Large intestine (tissue), 3 donors: ENCODE measurements around the gene EPS8. TPM values are rescaled to one million over a fixed set of nuclear protein-coding genes. Genes with fewer than 3 reads are reported as not detected.

Source experiments
- DNase-seq, 2 donors: peaks; one replicate each; pipeline versions ENCODE4 v3.0.0 to v3.0.0-alpha.2; 2013
- H3K27ac ChIP-seq: one replicate; pipeline ENCODE4 v1.5.1; 2013; ENCODE audit warnings: low read length
- H3K27me3 ChIP-seq: 2 replicates; pipeline ENCODE4 v1.6.1; 2013; ENCODE audit warnings: low read length; ENCODE audit not compliant: control insufficient read depth, insufficient read depth
- H3K36me3 ChIP-seq: 2 replicates; pipeline ENCODE4 v1.6.1; 2013; ENCODE audit warnings: low read length; ENCODE audit not compliant: control insufficient read depth, insufficient read depth
- H3K4me1 ChIP-seq: one replicate; pipeline ENCODE4 v1.6.1; 2013; ENCODE audit warnings: low read length; ENCODE audit not compliant: control insufficient read depth, insufficient read depth
- H3K4me3 ChIP-seq: one replicate; pipeline ENCODE4 v1.5.1; 2013; ENCODE audit warnings: low read length
- H3K9me3 ChIP-seq: one replicate; pipeline ENCODE4 v1.6.1; 2013; ENCODE audit warnings: mild to moderate bottlenecking, low read depth, low read length, moderate library complexity; ENCODE audit not compliant: control insufficient read depth
- WGBS: methylation state at CpG from one replicate; pipeline ENCODE4 v1.1.5; 2013; ENCODE audit warnings: low lambda C conversion rate; ENCODE audit not compliant: insufficient coverage; 5-methylcytosine and 5-hydroxymethylcytosine counted together
- polyA plus RNA-seq: library from polyadenylated mRNA; unstranded; fragments of 120-200 nt; gene quantifications from one replicate; pipeline ENCODE4 v1.2.1, GENCODE V29; 2013

The EPS8 gene
- polyA plus RNA-seq, 1 donor, result 61.6 TPM

DNA sequence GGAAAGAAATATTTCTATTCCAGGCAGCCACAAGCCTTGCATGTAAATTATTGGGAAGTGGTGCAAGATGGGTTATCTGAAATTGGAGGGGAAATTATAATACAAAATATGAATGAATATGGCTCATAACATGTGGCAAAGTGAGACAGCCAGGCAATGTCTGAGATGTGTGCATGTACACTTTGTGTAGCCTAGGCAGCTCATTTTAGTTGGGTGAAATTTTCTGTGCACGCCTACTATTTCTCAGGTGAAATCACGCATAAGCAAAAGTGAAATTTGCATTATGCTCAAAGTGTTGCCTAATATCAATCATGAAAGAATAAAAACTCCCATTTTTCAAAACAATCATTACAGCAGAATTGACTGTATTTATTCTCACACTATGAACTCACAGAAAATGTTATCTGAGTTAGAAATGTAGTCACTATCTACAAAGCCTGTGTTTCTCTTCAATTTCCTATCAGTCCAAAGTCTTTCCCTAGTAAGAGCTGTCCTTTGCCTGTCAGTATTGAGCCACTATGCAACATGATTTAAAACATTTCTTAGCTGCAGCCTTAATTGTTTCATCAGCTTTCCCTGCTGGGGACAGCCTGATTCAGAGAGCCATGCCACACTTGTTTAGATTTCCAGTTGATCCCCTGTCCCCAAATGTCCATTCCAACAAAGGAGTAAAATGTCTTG is 80.7 kb downstream of the EPS8 start:
- Histone ChIP-seq H3K27me3 (no peaks in the 10 kb centered on the region), H3K4me3 (no peak overlapping the region), H3K36me3 (no peaks in the 10 kb centered on the region), H3K9me3 (no peaks in the 10 kb centered on the region), H3K27ac (peak overlapping the region; percentile 60), H3K4me1 (peaks cover 47% of the 10 kb centered on the region)
- DNase-seq, result peak; percentile 34 to 69
- WGBS, result no CpG with 5 or more reads among the region's 2 CpGs

- peaks cover 41% of the 10 kb centered on the region for H3K4me1 ChIP-seq
- H3K36me3 ChIP-seq, result no peaks in the 10 kb centered on the region
- H3K4me3 ChIP-seq, result no peak overlapping the region
- WGBS, result no CpG with 5 or more reads among the region's 6 CpGs
- H3K9me3 ChIP-seq, result no peaks in the 10 kb centered on the region
- DNase-seq, result no peak
- H3K27me3 ChIP-seq, result no peaks in the 10 kb centered on the region
- H3K27ac ChIP-seq, result peak overlapping the region; percentile 60
Measured at GRCh38 chr12:15707516-15708199, 81.5 kb downstream of the EPS8 start.

GRCh38 chr12:15706010-15706676 is 83.0 kb downstream of the EPS8 start:
- peak; percentile 40 to 67 for DNase-seq
- 60% methylated on average over 2 of the region's 4 CpGs for WGBS
- H3K9me3 ChIP-seq, result no peaks in the 10 kb centered on the region
- no peak overlapping the region for H3K4me3 ChIP-seq
- peak overlapping the region; percentile 9 for H3K27ac ChIP-seq
- no peaks in the 10 kb centered on the region for H3K36me3 ChIP-seq
- H3K27me3 ChIP-seq, result no peaks in the 10 kb centered on the region
- H3K4me1 ChIP-seq, result peaks cover 41% of the 10 kb centered on the region

GRCh38 chr12:15705606-15706005 is 83.6 kb downstream of the EPS8 start:
- DNase-seq, result no peak
- Histone ChIP-seq H3K36me3 (no peaks in the 10 kb centered on the region), H3K4me1 (peaks cover 45% of the 10 kb centered on the region), H3K27ac (peak overlapping the region; percentile 9), H3K27me3 (no peaks in the 10 kb centered on the region), H3K9me3 (no peaks in the 10 kb centered on the region), H3K4me3 (no peak overlapping the region)
- 87% methylated on average over 2 of the region's 2 CpGs for WGBS

- WGBS, result 83% methylated on average over 2 of the region's 2 CpGs
- Histone ChIP-seq H3K4me3 (no peak overlapping the region), H3K9me3 (no peaks in the 10 kb centered on the region), H3K4me1 (peaks cover 22% of the 10 kb centered on the region), H3K27me3 (no peaks in the 10 kb centered on the region), H3K27ac (peak overlapping the region; percentile 69), H3K36me3 (no peaks in the 10 kb centered on the region)
- no peak for DNase-seq
Measured at GRCh38 chr12:15702276-15702675, 86.9 kb downstream of the EPS8 start.

GRCh38 chr12:15701631-15702156 is 87.5 kb downstream of the EPS8 start:
- Histone ChIP-seq H3K4me1 (peaks cover 16% of the 10 kb centered on the region), H3K9me3 (no peaks in the 10 kb centered on the region), H3K27ac (peak overlapping the region; percentile 69), H3K27me3 (no peaks in the 10 kb centered on the region), H3K36me3 (no peaks in the 10 kb centered on the region), H3K4me3 (no peak overlapping the region)
- DNase-seq, result peak in 1 of 2 donors; percentile 48
- 49% methylated on average over 3 of the region's 3 CpGs for WGBS

DNA sequence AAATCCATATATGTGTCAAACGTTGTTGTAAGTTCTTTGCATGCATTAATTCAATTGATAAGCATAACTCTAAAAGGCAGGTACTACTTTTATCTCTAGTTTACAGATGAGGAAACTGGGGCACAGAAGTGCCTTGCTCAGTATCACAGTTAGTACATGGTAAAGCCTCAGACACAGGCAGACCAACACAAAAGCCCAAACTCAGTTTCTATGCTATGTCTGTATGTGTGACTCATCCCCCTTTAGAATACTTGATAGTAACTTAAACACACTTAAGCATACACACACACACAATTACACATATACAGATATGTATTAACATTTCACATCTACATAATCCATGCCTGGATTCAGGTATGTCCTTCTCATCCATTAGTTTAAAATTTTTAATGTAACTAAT is 88.0 kb downstream of the EPS8 start:
- no peaks in the 10 kb centered on the region for H3K27me3 ChIP-seq
- no peaks in the 10 kb centered on the region for H3K9me3 ChIP-seq
- H3K4me3 ChIP-seq, result no peak overlapping the region
- H3K36me3 ChIP-seq, result no peaks in the 10 kb centered on the region
- H3K27ac ChIP-seq, result peak overlapping the region; percentile 69
- no CpG with 5 or more reads among the region's 1 CpG for WGBS
- peaks cover 13% of the 10 kb centered on the region for H3K4me1 ChIP-seq
- DNase-seq, result no peak

- Histone ChIP-seq H3K4me3 (no peak overlapping the region), H3K9me3 (no peaks in the 10 kb centered on the region), H3K27ac (peak overlapping the region; percentile 69), H3K4me1 (peaks cover 8% of the 10 kb centered on the region), H3K36me3 (no peaks in the 10 kb centered on the region), H3K27me3 (no peaks in the 10 kb centered on the region)
- DNase-seq, result no peak
- WGBS, result no CpG with 5 or more reads among the region's 1 CpG
Measured at GRCh38 chr12:15700595-15700994, 88.6 kb downstream of the EPS8 start.

GRCh38 chr12:15699886-15700285 is 89.3 kb downstream of the EPS8 start:
- 83% methylated on average over 1 of the region's 8 CpGs for WGBS
- H3K36me3 ChIP-seq, result no peaks in the 10 kb centered on the region
- no peak overlapping the region for H3K27ac ChIP-seq
- H3K4me3 ChIP-seq, result no peak overlapping the region
- H3K27me3 ChIP-seq, result no peaks in the 10 kb centered on the region
- no peaks in the 10 kb centered on the region for H3K9me3 ChIP-seq
- no peak for DNase-seq
- H3K4me1 ChIP-seq, result peaks cover 8% of the 10 kb centered on the region

DNA sequence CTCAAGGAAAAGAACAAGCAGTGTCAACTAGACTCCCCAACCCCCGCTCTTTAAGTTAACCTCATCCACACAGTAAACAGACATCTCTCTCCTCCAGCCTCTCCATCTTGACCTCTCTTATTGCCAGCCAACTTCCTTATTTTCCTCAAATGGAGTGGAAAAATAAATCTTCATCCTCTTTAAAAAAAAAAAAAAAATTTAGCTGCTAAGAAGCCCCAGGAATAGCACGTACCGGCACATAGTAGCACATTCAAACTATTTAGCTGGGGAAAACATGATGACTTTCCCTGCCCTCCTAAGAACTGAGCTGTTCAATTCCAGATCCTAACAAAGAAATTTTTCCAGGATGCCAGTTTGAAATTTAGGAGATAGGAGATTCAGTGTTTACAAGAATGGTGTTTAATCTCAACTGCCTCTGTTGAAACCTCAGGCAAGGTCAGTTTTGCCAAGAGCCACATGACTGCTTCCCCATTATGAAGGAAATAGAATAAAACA is 90.8 kb downstream of the EPS8 start:
- Histone ChIP-seq H3K4me1 (peaks cover 8% of the 10 kb centered on the region), H3K4me3 (no peak overlapping the region), H3K27me3 (no peaks in the 10 kb centered on the region), H3K9me3 (no peaks in the 10 kb centered on the region), H3K27ac (no peak overlapping the region), H3K36me3 (no peaks in the 10 kb centered on the region)
- DNase-seq, result no peak
- no CpG with 5 or more reads among the region's 3 CpGs for WGBS
